ENCODE data around the gene AGTPBP1.

Gene AGTPBP1

GRCh38 chr9:85501882-85502281 is 239.9 kb downstream of the AGTPBP1 start:
- DNase-seq (ENCODE audit: low spot score) = no peak

GRCh38 chr9:85501456-85501855 is 240.3 kb downstream of the AGTPBP1 start:
- DNase-seq (ENCODE audit: low spot score) = no peak

Data from GM03348 (cell line).